Hematopoietic multipotent progenitor cell treated with erythropoietin and hydrocortisone succinate and interleukin-3 and kit ligand, for 6 days (in vitro differentiated cells): ENCODE data around the gene GALNT5.
A peak's percentile ranks its signal among the peaks of the same experiment; 100 is the strongest.

Source experiments
- DNase-seq: peaks from one replicate; pipeline ENCODE4 v3.0.0-alpha.2; 2015

The GALNT5 gene

DNA sequence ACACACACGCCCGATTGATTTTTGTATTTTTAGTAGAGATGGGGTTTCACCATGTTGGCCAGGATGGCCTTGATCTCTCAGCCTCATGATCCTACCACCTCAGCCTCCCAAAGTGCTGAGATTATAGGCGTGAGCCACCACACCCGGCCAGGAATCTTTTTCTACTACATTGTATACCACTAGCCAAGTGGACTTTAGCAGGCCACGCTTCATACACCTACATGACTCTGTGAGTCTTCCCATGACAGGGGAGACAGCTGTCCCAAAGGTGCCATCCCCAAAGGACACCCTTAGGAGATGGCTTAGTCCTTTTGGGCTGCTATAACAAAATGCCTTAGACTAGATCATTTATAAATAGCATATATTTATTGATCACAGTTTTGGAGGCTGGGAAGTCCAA is 35.3 kb downstream of the GALNT5 start:
- DNase-seq: no peak

GRCh38 chr2:157296490-157296889 is 39.0 kb downstream of the GALNT5 start:
- DNase-seq: no peak

DNA sequence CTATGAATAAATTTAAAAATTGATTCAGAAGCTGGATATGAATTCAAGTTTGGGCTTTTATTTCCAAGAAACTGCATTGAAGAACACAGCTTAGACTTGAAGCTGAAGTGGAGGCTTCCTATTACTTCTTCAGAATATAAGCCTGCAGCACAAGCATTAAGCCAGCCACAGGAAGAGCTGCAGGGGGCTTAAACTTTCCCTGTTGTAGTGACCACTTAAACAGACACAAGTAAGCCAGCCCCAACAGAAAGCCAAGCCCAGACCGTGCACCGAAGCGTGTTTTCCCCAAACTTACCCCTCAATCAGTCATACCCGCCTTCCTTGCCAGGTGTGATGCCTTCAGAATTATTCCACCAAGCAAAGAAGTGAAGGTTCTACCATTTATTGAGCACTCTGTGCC is 39.5 kb downstream of the GALNT5 start:
- DNase-seq: no peak

DNA sequence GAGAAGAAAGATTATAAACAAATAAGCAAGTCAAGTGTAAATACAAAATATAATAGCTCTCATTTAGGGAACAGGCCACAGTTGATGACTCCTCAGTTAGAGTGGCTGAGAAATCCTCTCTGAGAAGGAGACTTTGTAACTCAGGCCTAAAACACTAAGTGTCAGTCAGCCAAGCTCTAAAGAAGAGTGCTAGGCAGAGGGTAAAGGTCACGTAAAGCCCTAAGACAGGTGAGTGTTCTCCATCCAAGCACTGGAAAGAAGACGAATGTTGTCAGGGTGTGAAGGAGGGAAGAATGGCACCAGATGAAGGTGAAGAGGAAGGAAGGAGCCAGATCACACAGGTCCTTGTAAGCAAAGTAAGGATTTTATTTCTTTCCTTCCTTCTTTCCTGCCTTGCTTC is 43.8 kb downstream of the GALNT5 start:
- DNase-seq: no peak

DNA sequence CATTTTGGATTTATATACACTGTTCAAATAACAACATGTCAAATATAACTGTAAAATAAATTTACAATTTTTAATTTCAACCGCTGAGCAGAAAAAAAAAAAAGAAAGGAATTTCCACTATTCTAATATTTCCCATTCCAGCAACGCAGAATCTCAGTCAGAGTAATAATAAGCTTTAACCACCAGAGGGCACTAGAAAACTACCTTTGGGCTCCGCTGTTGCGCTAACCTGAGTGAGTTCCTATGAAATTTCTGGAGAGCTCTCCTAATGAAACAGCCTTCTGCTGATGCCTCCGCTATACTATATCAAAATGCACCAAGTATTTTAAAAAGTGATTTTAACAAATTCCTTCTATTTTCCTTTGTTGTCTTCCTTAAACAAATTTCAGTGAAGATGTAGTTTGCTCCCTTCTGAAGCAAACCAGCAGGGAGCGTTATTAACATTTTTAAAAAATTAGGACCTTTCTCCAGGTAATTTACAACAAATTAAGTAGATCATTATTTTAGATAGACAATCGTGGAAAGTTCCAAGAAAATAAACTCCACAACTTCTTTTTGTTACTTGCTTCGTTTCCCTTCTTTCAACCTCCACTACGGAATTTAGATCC is 45.1 kb downstream of the GALNT5 start:
- DNase-seq: peak; percentile 90

GRCh38 chr2:157303612-157304011 is 46.1 kb downstream of the GALNT5 start:
- no peak for DNase-seq

DNA sequence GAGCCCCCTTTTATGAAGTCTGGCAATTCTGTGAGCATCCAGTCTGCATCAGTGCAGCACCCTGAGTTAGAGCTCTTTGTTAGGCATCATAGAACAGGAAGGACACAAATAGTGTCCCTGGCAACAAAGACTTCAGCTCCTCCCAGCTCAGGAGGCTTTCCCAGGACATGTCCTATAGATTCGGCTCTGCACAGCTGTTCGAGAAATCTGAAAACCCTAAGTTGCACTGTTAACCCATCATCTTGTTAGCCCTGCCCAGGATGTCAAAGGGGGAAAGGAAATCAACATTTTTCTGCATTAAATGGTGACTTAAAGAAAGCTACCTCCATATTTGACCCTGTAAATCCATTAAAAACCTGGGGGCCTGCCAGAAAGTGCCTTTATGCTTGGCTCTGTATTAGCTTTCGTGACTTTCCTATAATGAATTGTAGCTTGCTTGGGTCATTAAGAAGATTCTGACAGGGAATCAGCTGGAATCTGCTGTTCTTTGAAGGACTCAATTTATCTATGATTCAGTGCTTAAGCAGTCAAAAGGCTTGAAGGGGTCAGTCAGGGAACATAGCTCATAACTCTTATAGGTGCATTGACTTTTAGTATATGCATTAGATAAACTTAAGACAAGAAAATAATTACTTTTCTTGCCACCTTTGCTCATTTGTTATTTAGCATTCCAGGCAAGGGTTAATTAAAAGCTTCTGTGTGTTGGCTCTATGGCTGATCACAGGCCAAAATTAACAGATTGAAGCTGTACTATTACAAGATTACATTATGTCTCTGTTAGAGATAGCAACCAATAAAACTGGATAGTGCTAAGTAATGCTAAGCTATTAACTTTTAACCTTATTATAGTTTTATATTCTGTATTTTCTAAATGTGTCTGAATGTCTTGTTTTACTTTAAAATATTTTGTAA is 47.6 kb downstream of the GALNT5 start:
- DNase-seq: no peak

GRCh38 chr2:157305723-157306110 is 48.2 kb downstream of the GALNT5 start:
- no peak for DNase-seq

DNA sequence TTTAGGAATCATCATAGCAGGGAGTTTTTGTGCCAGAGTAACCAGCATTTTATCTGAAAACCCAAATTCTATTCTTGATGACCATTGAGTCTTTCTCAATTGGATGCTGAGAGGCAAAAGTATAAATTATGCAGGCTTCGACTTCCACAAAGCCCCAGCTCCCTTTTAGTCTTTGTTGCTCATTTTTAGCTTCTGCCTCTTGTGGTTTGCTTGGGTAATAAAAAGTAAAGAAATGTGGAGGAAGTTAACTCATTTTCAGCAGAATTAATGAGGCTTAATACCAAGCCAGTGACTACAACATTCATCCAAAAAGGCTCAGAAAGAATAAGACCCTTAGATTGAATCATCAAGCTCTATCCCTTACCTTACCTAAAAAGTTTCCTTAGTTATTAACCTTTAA is 49.5 kb downstream of the GALNT5 start:
- DNase-seq: peak; percentile 41

- no peak for DNase-seq
Observed at GRCh38 chr2:157309878-157310277, 52.4 kb downstream of the GALNT5 start.

DNA sequence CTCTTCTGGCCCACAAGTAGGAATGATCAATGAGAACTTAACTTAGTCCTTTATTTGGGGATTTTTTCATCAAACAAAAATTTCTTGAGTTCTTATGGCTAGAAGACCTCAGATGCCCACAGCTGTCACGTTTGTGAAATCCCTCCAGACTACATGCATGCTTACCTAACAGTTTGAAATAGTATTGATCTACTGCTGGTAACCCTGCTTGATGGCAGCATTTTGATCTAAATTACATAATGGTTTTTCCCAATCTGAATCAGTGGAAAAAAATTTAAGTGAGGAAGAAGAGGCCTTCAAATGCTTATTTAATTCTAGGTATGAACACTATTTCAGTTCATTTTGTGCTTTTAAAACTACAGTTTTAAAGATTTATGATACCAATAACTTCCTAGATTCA is 54.2 kb downstream of the GALNT5 start:
- no peak for DNase-seq

DNA sequence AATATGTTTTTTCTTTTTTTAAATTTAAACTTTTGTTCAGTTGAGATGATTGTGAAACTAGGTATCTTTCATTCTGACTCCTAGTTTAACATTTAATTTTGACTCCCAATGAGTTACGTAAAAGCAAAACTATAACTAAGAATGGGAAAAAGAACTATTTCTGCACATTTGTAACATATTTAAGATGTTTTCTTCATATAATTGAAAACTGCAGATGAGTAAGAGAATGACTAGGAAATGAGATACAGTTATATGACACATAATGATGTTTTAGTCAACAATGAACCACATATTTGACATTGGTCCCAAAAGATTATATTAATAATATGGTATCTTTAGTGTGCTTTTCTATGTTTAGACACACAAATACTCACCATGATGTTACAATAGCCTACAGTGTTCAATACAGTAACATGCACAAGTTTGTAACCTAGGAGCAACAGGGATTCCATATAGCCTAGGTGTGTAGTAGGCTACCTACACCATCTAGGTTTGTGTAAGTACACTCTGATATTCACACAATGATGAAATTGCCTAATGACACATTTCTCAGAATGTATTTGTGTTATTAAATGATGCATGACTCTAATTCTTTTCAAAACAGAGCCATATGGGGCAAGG is 55.5 kb downstream of the GALNT5 start:
- no peak for DNase-seq

- DNase-seq: no peak
Observed at GRCh38 chr2:157315901-157316300, 58.4 kb downstream of the GALNT5 start.

GRCh38 chr2:157318884-157319283 is 61.4 kb downstream of the GALNT5 start:
- no peak for DNase-seq

DNA sequence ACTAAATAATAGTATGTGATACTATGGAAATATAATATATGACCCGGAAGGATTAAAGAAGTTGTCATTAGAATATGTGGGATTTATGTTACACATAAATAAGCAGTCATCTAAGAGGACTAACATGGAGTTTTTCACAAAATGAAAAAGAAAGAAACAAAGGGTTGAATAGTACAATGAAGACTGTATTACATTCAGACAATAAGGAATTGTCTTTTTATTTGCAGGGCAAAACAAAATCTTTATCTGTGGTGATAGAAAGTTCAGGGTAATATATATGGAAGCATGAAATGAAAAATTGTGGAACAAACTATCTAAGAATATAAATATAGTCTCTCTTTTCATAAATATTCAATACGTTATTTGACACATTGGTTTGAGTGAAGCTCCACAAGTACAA is 62.3 kb downstream of the GALNT5 start:
- DNase-seq: no peak

GRCh38 chr2:157320409-157320808 is 62.9 kb downstream of the GALNT5 start:
- no peak for DNase-seq

- no peak for DNase-seq
Observed at GRCh38 chr2:157321466-157321865, 64.0 kb downstream of the GALNT5 start.

GRCh38 chr2:157322432-157322831 is 64.9 kb downstream of the GALNT5 start:
- no peak for DNase-seq

DNA sequence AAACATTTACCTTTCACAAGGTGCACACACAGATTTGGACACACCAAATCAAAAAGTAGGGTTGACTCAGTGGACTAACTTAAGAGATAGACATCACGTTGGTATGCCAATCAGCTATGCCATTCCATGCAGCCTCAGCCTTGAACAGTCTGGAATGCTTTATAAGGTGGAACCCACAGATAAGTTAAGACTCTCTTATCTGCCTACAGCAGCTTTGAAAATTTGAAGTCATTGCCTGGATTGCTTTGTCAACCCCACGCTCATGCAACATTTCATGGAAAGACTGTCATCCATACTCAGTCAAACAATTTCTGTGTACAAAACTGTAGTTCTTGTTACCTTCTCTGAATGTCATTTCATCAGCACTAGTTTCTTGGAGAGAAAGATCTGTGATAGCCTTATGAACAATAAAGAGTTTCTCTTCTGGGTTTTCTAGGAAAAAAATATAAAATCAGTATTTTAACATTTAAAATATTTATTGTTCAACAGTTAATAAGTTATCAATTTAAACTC is 66.9 kb downstream of the GALNT5 start:
- DNase-seq: peak; percentile 84

DNA sequence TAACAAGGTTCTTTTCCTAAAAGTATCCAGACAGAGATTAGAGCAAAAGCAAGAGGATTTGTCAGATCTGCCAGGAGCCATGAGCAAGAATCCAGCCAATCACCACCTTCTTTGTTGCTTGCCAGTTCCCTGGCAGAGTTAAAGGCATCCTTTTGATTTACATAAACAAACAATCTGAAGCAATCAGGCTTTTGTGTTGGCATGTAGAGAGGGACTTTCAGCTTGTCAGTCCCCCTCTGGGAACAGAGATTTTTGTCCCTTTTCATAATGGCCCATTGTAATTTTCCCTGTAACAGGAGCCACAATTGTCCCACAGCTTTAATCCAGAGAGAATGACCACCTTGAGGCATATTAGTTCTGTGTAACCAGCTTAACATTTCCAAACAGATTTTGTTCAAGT is 68.3 kb downstream of the GALNT5 start, which contains the start of gene ERMN:
TSS of gene ERMN (minus strand) at position 39 of the 400 bp plus-strand sequence. CDS start 182 bp downstream, outside the sequence.
- no peak for DNase-seq

DNA sequence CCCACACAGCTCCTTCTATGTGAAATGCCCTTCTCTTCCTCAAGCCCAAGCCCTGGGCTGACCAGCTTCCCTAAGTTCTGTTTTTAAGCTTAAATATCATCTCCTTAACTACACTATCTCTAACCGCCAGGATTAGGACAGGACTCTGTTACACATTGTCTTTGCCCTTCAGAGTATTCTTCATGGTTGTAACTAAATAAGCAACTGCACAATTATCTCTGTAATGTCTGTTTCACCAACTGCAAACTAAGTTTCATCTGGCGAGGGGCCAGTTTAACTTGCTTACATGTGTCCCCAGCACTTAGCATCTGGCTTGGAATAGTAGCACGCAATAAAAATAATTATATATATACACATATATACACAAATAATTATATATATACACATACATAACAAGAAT is 69.2 kb downstream of the GALNT5 start:
- peak; percentile 31 for DNase-seq

GRCh38 chr2:157327200-157327599 is 69.7 kb downstream of the GALNT5 start:
- no peak for DNase-seq

GRCh38 chr2:157327621-157328500 is 70.4 kb downstream of the GALNT5 start:
- DNase-seq: peak; percentile 90
